ENCODE measurements around the gene SHMT2. TPM values are rescaled to one million over a fixed set of nuclear protein-coding genes. Genes with fewer than 3 reads are reported as not detected.

The SHMT2 gene
- total RNA-seq, 1 experiment from 2014 or later = 421 TPM

GRCh38 chr12:57216014-57216911, 13.2 kb upstream of the SHMT2 start, which contains the start of gene NXPH4:
TSS of gene NXPH4 (plus strand) at chr12:57216794. CDS start at chr12:57216970, 176 bp downstream.
- CTCF ChIA-PET = interaction anchor here (0.6 to 9.4 kb wide), 8 partner anchors 11 to 271 kb away, joined by 3 to 188 read pairs (median 18); partner anchors contain the start of gene SHMT2
- no TSS peak for BruUV-seq (replicated peaks)
- Mint-ChIP-seq H3K9me3 (ENCODE audit: unreplicated experiment) (no peaks in the 10 kb centered on the region), H3K27ac (ENCODE audit: low read depth, unreplicated experiment) (peak within 1 kb of the TSS; percentile 42), H3K4me1 (ENCODE audit: insufficient read depth, unreplicated experiment) (peaks cover 34% of the 10 kb centered on the region), H3K4me3 (ENCODE audit: unreplicated experiment) (peak within 1 kb of the TSS; percentile 72), H3K36me3 (ENCODE audit: insufficient read depth, unreplicated experiment) (no peaks in the 10 kb centered on the region), H3K27me3 (ENCODE audit: insufficient read depth, unreplicated experiment) (peaks cover 60% of the 10 kb centered on the region)
- intact Hi-C loops (cut with micrococcal nuclease) = no loop called here
- TF ChIP-seq CTCF (IDR thresholded peaks at IDR 0.05; ENCODE audit: unreplicated experiment) = no peak
- no peak for DNase-seq (ENCODE audit: unreplicated experiment)
- POLR2A ChIA-PET = interaction anchor here (0.7 kb wide), 1 partner anchor 184 kb away, joined by 3 read pairs; no protein-coding TSS in a partner anchor

GRCh38 chr12:57216921-57217879, 12.3 kb upstream of the SHMT2 start:
- Mint-ChIP-seq H3K9me3 (ENCODE audit: unreplicated experiment) (no peaks in the 10 kb centered on the region), H3K4me1 (ENCODE audit: insufficient read depth, unreplicated experiment) (peaks cover 34% of the 10 kb centered on the region), H3K36me3 (ENCODE audit: insufficient read depth, unreplicated experiment) (no peaks in the 10 kb centered on the region), H3K4me3 (ENCODE audit: unreplicated experiment) (peak overlapping the region; percentile 72), H3K27ac (ENCODE audit: low read depth, unreplicated experiment) (peak overlapping the region; percentile 42), H3K27me3 (ENCODE audit: insufficient read depth, unreplicated experiment) (peaks cover 70% of the 10 kb centered on the region)
- ChIA-PET POLR2A (interaction anchor here (0.7 to 1.1 kb wide), 3 partner anchors 23 to 185 kb away, joined by 3 read pairs; no protein-coding TSS in a partner anchor), CTCF (interaction anchor here (0.7 to 1.9 kb wide), 6 partner anchors 11 to 40 kb away, joined by 4 to 13 read pairs (median 5); partner anchors contain the start of gene SHMT2)
- DNase-seq (ENCODE audit: unreplicated experiment) = no peak
- no TSS peak for BruUV-seq (replicated peaks)
- TF ChIP-seq CTCF (IDR thresholded peaks at IDR 0.05; ENCODE audit: unreplicated experiment) = no peak
- intact Hi-C loops (cut with micrococcal nuclease) = no loop called here

- H3K4me3 Mint-ChIP-seq (ENCODE audit: unreplicated experiment) = no peak overlapping the region
- no peak overlapping the region for H3K27ac Mint-ChIP-seq (ENCODE audit: low read depth, unreplicated experiment)
- H3K9me3 Mint-ChIP-seq (ENCODE audit: unreplicated experiment) = no peaks in the 10 kb centered on the region
- POLR2A ChIA-PET = interaction anchor here (1.0 to 1.1 kb wide), 2 partner anchors 22 to 130 kb away, joined by 3 read pairs; no protein-coding TSS in a partner anchor
- no peak for DNase-seq (ENCODE audit: unreplicated experiment)
- intact Hi-C loops (cut with micrococcal nuclease) = no loop called here
- no peak for TF ChIP-seq CTCF (IDR thresholded peaks at IDR 0.05; ENCODE audit: unreplicated experiment)
- peaks cover 34% of the 10 kb centered on the region for H3K4me1 Mint-ChIP-seq (ENCODE audit: insufficient read depth, unreplicated experiment)
- H3K36me3 Mint-ChIP-seq (ENCODE audit: insufficient read depth, unreplicated experiment) = no peaks in the 10 kb centered on the region
- peaks cover 73% of the 10 kb centered on the region for H3K27me3 Mint-ChIP-seq (ENCODE audit: insufficient read depth, unreplicated experiment)
- BruUV-seq (replicated peaks) = no TSS peak
- CTCF ChIA-PET = interaction anchor here (0.7 to 1.9 kb wide), 6 partner anchors 11 to 152 kb away, joined by 4 to 13 read pairs (median 6); partner anchors contain the start of gene SHMT2
Observed at GRCh38 chr12:57218030-57218853, 11.3 kb upstream of the SHMT2 start.
